ENCODE results near the gene STK32A.

STK32A gene

DNA sequence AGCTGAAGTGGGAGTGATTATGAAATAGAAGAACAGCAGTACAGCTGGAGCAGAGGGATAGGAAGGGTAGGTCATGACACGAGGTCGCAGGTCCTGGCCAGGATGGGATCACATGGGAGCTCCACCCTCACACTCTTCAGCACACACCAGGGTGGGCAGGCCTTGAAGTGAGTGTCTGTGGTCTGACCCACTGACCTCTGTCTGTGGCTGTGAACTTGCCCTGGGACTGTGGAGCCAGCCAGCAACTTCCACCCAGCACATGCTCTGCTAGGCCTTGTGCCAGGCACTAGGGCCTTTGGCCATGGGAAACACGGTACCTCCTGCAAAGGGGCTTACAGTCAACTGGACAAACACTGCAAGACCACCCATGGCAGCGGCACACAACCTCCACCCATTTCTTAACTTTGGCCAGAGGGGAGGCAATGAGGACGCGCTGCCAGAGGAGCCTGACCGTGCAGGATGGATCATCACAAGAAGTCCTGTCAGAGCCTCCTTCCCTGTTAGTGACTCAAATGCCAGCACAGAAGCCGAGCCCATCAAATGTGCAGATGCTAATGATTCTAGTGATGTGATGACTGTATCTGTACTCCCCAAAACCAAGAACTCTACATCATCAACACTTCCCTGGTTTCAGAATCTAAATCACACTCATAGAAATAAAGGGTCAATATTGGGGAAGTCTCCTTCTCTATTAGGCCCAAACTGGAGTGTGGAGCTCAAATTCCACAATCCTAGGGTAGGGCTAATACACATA lies 161.4 kb downstream of the STK32A start:
- no peak for DNase-seq

DNA sequence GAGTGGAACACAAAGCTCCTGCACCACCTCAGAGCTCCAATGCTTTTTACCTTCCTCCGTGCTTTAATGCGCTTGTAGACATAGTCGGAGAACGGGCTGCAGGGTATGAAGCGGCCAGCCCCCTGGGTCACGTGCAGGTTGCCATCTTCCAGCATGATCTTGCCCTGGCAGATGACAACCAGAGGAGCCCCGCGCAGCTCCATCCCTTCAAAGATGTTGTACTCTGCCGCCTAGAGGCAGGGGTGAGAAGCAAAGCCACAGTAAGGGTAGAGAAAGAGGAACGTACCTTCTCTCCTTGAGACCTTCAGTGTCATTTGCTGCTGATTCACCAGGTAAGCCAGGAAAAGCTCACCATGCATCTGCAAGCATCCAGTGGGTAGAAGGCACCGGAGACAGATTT lies 162.8 kb downstream of the STK32A start:
- DNase-seq: no peak

DNA sequence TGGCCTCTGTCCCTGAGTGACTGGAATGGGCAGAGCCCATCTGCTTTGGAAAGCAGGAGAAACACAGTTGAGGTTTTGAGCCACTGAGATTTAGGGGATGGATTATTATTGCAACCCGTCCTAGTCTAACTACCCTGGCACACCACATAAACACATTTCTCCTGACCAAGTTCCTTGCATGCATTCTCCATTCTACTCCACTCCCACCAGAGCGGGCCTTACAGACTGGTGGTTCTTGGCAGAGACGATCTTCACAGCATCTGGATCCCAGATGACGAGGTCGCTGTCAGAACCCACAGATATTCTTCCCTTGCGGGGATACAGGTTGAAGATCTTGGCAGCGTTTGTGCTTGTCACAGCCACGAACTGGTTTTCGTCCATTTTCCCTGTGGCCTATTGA lies 164.0 kb downstream of the STK32A start:
- DNase-seq: no peak

DNA sequence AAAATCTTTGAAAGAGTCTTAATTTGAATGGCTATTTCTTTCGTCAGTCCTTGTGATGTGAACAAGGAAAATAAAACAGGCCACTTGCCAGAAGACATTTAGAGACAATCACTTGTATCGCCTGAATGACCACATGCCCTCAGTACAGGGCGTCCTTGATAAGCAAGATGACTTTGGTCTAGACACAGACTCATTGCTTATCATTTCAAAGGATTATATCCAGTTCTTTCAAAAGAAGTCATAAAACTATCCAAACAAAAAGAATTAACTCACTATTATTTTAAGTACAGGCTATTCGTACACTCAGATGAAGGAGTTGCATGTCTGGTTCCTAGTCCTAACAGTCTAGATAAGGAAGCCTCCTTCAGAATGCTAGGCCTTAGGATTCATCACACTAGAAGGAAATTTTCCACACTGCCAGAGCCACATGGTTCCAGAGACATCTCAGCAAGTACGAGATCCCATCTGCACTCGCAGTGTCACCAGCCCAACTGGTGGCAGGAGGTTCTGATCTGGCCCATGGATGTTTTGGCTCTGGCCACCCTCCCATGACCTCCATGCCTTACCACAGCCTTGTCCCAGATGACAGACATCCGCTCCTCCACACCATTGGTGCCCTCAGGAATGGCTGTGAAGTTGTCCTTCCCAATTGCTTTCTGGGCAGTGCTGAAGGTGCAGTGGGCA lies 165.4 kb downstream of the STK32A start:
- DNase-seq: no peak

DNA sequence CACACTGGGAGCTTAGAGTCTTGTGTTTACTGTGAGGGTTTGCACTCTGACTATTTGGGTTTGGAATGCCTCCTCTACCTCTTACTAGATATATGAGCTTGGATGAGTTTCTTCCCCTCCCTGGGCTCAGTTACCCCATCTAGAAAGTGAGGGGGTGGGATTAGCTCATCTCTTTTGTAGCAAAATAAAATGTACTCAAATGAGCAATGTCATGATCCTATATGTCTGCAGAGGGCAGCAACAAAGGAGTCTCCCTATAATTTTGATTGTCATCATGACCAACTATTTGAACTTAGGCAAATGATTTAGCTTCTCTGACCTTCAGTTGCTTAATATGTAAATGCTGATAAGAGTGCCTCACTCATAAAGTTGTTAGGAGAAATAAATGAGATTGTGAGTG lies 166.1 kb downstream of the STK32A start:
- DNase-seq: no peak

GRCh38 chr5:147403651-147404640 lies 169.1 kb downstream of the STK32A start:
- no peak for DNase-seq

- DNase-seq: no peak
Measured at GRCh38 chr5:147404706-147405105, 169.9 kb downstream of the STK32A start.

GRCh38 chr5:147406636-147407035 lies 171.8 kb downstream of the STK32A start:
- no peak for DNase-seq

- DNase-seq: no peak
Measured at GRCh38 chr5:147407094-147407681, 172.4 kb downstream of the STK32A start.

- no peak for DNase-seq
Measured at GRCh38 chr5:147408980-147409379, 174.2 kb downstream of the STK32A start.

DNA sequence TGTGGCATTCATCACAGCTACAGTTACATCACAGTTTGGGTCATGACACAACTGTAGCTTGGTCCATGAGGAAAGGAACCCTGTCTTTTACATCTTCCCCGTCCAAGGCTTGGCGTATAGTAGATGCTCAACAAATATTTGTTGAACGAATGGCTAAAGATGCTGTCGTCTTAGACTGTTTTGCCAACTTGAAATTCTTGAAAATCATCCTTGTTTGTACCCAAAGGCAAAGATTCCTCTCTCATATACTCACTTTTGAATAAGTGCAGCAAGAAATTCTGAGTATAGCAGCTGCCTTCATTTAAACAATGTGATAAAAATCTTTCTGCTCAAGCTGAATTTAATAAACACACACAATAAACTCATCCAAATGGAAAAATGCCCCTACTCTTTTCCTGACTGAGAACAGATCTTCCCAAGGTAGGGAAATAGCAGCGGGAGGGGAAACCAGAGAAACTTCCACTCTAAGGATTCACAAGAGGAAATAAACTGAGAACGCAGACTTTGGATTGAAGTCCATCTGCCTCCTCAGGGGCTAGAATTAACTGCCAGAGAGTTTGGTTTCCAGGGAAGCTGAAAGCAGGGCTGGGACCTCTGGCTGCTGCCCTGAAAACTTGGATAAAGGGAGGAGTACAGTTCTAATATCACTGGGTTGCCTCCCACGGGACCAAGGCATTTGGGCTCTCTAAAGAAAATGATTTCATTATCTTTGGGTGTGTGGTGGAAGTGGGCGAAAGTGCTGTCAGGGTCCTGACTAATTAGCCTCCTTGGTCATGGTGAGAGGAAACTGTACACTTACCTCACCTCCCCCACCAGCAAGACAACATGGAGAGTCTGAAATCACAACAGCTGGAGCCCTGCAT lies 175.9 kb downstream of the STK32A start:
- no peak for DNase-seq

GRCh38 chr5:147411359-147412319 lies 176.8 kb downstream of the STK32A start:
- no peak for DNase-seq

GRCh38 chr5:147412561-147412960 lies 177.7 kb downstream of the STK32A start:
- no peak for DNase-seq

DNA sequence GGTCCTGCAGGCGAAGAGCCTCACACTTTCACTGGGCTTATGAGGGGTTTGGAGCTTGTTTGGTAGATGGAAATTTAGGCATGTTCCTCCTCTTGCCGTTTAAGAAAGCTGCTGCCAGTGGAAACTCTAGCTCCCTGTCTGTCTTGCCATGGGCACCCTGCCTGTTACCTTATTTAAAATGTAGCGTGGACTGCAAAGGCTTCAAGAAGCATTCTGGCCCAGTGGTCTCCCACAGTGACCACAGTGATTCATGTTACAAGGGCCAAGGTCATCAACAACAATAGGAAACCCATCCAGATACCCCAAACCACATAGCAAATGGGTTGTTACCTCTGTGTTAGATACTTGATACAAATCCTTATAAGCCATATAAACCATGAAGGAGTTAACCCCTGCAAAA lies 178.4 kb downstream of the STK32A start:
- no peak for DNase-seq

DNA sequence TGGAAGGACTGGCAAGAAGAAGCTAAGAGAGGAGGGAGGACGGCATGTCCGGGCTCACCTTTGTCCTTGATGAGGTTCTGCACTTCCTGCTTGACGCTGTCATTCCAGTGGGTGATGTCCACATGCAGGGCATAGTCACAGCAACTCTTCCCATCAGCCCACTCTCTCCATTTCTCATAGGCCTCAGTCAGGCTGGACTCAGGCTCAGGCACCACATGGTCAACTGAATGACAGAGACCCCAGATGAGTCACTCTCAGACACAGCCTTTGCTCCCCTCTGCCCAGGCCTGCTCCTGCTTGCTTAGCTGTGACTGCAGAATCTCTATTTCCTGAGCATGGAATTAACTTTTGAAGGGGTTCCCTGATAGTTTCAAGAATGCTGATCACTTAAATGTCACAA lies 180.8 kb downstream of the STK32A start:
- no peak for DNase-seq

DNA sequence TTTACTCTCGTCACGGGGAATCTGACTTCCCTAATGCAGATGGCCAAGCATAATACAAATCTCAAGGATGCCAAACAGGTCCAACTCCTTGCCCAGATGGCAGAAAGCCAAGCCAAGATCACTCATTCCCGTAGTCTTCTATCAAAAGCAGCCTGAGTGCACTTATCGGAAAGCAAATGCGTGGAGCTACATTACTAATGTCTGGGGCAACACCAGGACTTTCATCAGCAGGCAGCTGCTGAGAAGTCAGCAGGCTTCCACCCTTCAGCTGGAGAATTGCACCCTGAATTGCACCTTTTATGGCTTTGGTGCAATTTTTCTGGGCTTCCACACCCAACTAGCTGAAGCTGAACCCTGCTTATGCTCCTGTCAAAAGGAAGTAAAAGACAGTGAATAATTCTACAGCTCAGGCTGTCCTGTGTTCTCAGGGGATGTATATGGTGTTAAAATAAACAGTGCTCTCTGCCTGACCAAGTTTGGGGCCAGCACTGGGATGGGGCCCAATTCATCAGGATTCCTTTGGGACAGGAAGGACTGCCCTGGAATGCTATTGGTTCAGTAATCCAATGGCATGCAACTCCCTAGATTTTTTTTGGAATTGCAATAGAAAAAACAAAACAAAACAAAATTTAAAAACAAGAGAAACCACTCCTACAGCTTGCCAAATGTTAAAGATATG lies 182.4 kb downstream of the STK32A start:
- no peak for DNase-seq

DNA sequence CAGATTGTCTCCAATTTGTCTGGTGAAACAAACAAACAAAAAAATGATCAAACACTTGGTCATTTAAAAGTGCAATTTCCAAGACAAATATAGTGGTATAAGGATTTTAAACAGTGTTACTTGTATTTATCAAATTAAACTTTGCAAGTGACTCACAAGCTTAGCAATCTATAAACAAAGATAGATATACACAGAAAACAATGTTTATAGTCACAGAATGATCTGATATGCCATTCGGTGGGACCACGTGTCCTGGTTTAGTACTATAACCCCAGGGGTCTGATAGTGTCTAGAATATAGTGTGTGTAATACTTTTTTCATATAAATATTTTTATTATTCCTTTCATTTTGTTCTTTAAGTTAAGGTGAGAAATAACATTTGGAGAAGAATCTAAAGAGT lies 183.8 kb downstream of the STK32A start:
- DNase-seq: no peak

DNA sequence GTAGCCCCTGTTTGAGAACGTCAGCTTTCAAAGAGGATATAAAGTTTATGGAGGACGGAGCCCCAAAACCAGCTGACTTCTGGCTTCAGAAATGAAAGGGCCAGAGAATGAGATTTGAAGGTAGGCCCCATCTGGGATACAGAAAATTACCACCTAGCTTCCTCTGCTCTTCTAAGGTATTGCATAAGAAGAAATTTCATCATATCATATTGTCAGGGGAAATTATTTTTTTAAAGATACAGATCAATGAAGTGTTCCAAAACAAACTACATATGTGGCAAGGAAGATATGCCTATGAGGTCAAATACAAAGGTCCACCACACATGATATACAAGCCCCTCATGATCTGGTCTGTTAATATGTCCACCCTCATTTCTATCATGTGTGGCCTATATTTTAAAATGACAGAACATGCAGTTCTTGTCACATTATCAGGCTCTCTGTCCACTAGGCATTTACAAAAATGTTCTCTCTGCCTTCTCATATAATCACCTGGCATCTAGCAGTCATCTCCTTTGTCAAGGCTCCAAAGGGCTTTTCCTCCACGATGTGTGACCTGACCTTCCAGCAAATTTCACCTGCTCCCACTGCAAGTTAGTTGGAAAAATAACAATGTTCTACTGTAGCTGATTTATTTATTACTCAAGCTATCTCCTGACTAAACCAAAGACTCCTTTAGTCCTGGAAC lies 192.0 kb downstream of the STK32A start:
- no peak for DNase-seq
